Activated naive CD4-positive, alpha-beta T cell treated with anti-CD3 and anti-CD28 coated beads, Interleukin-2, amount 50 U/mL, for 24 hours (primary cell): ENCODE data around the gene CSNK1A1.
"Not testable (repeated sequence)": the region's sequence is repeated elsewhere in the genome, so short reads cannot be mapped to it uniquely, and the experiment has no call there.

Source experiments
- H3K27ac Mint-ChIP-seq: one replicate; pipeline ENCODE4 v1.8.0; 2021; ENCODE audit warnings: mild to moderate bottlenecking, mixed read lengths
- H3K27me3 Mint-ChIP-seq: one replicate; pipeline ENCODE4 v1.8.0; 2021; ENCODE audit warnings: mixed read lengths
- H3K36me3 Mint-ChIP-seq: one replicate; pipeline ENCODE4 v1.8.0; 2021; ENCODE audit warnings: mixed read lengths
- H3K4me1 Mint-ChIP-seq: one replicate; pipeline ENCODE4 v1.8.0; 2021; ENCODE audit warnings: mixed read lengths
- H3K4me3 Mint-ChIP-seq: one replicate; pipeline ENCODE4 v1.8.0; 2021; ENCODE audit warnings: mild to moderate bottlenecking, mixed read lengths
- H3K9me3 Mint-ChIP-seq: one replicate; pipeline ENCODE4 v1.8.0; 2021; ENCODE audit warnings: mixed read lengths

The CSNK1A1 gene

GRCh38 chr5:149450199-149450598 lies 101.0 kb downstream of the CSNK1A1 start:
- H3K36me3 Mint-ChIP-seq = no peaks in the 10 kb centered on the region
- no peaks in the 10 kb centered on the region for H3K9me3 Mint-ChIP-seq
- no peak overlapping the region for H3K27ac Mint-ChIP-seq
- no peaks in the 10 kb centered on the region for H3K27me3 Mint-ChIP-seq
- H3K4me1 Mint-ChIP-seq = no peaks in the 10 kb centered on the region
- no peak overlapping the region for H3K4me3 Mint-ChIP-seq

GRCh38 chr5:149448831-149449714 lies 102.2 kb downstream of the CSNK1A1 start:
- no peaks in the 10 kb centered on the region for H3K4me1 Mint-ChIP-seq
- no peaks in the 10 kb centered on the region for H3K27me3 Mint-ChIP-seq
- no peak overlapping the region for H3K27ac Mint-ChIP-seq
- H3K36me3 Mint-ChIP-seq = no peaks in the 10 kb centered on the region
- no peak overlapping the region for H3K4me3 Mint-ChIP-seq
- H3K9me3 Mint-ChIP-seq = no peaks in the 10 kb centered on the region

GRCh38 chr5:149448431-149448830 lies 102.8 kb downstream of the CSNK1A1 start:
- H3K4me3 Mint-ChIP-seq = no peak overlapping the region
- H3K4me1 Mint-ChIP-seq = no peaks in the 10 kb centered on the region
- H3K9me3 Mint-ChIP-seq = no peaks in the 10 kb centered on the region
- no peak overlapping the region for H3K27ac Mint-ChIP-seq
- H3K27me3 Mint-ChIP-seq = no peaks in the 10 kb centered on the region
- H3K36me3 Mint-ChIP-seq = no peaks in the 10 kb centered on the region

- no peaks in the 10 kb centered on the region for H3K4me1 Mint-ChIP-seq
- H3K9me3 Mint-ChIP-seq = no peaks in the 10 kb centered on the region
- no peak overlapping the region for H3K4me3 Mint-ChIP-seq
- H3K27me3 Mint-ChIP-seq = no peaks in the 10 kb centered on the region
- H3K27ac Mint-ChIP-seq = peak overlapping the region; percentile 61
- H3K36me3 Mint-ChIP-seq = no peaks in the 10 kb centered on the region
These were observed 103.6 kb downstream of the CSNK1A1 start for GRCh38 chr5:149447373-149448367.

GRCh38 chr5:149446794-149447193 lies 104.4 kb downstream of the CSNK1A1 start:
- not testable (repeated sequence) for H3K36me3 Mint-ChIP-seq, H3K27ac Mint-ChIP-seq, H3K4me1 Mint-ChIP-seq, H3K27me3 Mint-ChIP-seq, H3K4me3 Mint-ChIP-seq, H3K9me3 Mint-ChIP-seq

GRCh38 chr5:149445739-149446369 lies 105.4 kb downstream of the CSNK1A1 start:
- no peak overlapping the region for H3K4me3 Mint-ChIP-seq
- no peaks in the 10 kb centered on the region for H3K27me3 Mint-ChIP-seq
- H3K4me1 Mint-ChIP-seq = peaks cover 4% of the 10 kb centered on the region
- no peaks in the 10 kb centered on the region for H3K9me3 Mint-ChIP-seq
- H3K36me3 Mint-ChIP-seq = no peaks in the 10 kb centered on the region
- no peak overlapping the region for H3K27ac Mint-ChIP-seq

GRCh38 chr5:149445343-149445738 lies 105.9 kb downstream of the CSNK1A1 start:
- Mint-ChIP-seq H3K4me3 (no peak overlapping the region), H3K9me3 (no peaks in the 10 kb centered on the region), H3K36me3 (no peaks in the 10 kb centered on the region), H3K27ac (no peak overlapping the region), H3K27me3 (no peaks in the 10 kb centered on the region), H3K4me1 (peaks cover 4% of the 10 kb centered on the region)

GRCh38 chr5:149444430-149444829 lies 106.8 kb downstream of the CSNK1A1 start:
- H3K4me3 Mint-ChIP-seq = not testable (repeated sequence)

GRCh38 chr5:149443210-149443609 lies 108.0 kb downstream of the CSNK1A1 start:
- Mint-ChIP-seq H3K27me3 (no peaks in the 10 kb centered on the region), H3K9me3 (no peaks in the 10 kb centered on the region), H3K4me1 (peaks cover 12% of the 10 kb centered on the region), H3K4me3 (no peak overlapping the region), H3K27ac (no peak overlapping the region), H3K36me3 (no peaks in the 10 kb centered on the region)

More at GRCh38 chr5:149444430-149444829, 106.8 kb downstream of the CSNK1A1 start:
- Mint-ChIP-seq H3K4me1 (peaks cover 12% of the 10 kb centered on the region), H3K27ac (peak overlapping the region; percentile 16)
- H3K9me3 Mint-ChIP-seq, H3K36me3 Mint-ChIP-seq, H3K27me3 Mint-ChIP-seq: not testable (repeated sequence)

- no peaks in the 10 kb centered on the region for H3K9me3 Mint-ChIP-seq
These were observed 108.6 kb downstream of the CSNK1A1 start for GRCh38 chr5:149442563-149443182.

More at GRCh38 chr5:149442563-149443182, 108.6 kb downstream of the CSNK1A1 start:
- Mint-ChIP-seq H3K36me3 (no peaks in the 10 kb centered on the region), H3K4me1 (peaks cover 12% of the 10 kb centered on the region), H3K4me3 (no peak overlapping the region), H3K27ac (peak overlapping the region; percentile 64), H3K27me3 (no peaks in the 10 kb centered on the region)
